Fibroblast of mammary gland (primary cell): ENCODE data around the gene PDE4B.

ENCODE experiments used
- DNase-seq: peaks from one replicate; pipeline ENCODE4 v3.0.0-alpha.2; 2010; ENCODE audit warnings: low read depth
- H3K4me3 ChIP-seq: 2 replicates; pipeline ENCODE4 v1.5.1; 2011; ENCODE audit warnings: low read depth, mild to moderate bottlenecking, low read length, moderate library complexity; ENCODE audit not compliant: control insufficient read depth
- CTCF ChIP-seq: conservative IDR thresholded peaks from 2 replicates; pipeline ENCODE4 v1.5.1; 2011; ENCODE audit warnings: low read depth, low read length, inconsistent platforms; ENCODE audit not compliant: control insufficient read depth, insufficient read depth

The PDE4B gene

DNA sequence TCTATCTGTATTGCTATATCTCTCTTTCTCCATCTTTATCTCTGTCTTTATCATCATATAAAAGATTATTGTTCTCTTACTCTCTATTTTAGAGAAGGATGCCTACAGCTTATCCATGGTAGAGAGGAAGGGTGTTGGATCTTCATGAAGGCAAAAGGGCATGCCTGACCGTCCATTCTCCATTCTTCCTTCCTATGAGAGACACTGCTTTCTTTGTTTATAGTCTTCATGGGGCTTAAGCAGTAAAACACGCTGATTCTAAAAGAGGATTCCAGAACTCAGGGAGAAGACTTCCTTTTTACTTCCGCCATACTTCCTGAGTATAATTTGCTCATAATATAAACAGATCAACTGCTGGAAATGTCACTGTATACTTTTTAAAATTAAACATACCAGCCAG, 44.0 kb downstream of the PDE4B start:
- no peak for TF ChIP-seq CTCF
- no peak overlapping the region for H3K4me3 ChIP-seq
- DNase-seq, result no peak

- DNase-seq, result no peak
- no peak overlapping the region for H3K4me3 ChIP-seq
- no peak for TF ChIP-seq CTCF
Observed at GRCh38 chr1:65840683-65841082, 48.0 kb downstream of the PDE4B start.

DNA sequence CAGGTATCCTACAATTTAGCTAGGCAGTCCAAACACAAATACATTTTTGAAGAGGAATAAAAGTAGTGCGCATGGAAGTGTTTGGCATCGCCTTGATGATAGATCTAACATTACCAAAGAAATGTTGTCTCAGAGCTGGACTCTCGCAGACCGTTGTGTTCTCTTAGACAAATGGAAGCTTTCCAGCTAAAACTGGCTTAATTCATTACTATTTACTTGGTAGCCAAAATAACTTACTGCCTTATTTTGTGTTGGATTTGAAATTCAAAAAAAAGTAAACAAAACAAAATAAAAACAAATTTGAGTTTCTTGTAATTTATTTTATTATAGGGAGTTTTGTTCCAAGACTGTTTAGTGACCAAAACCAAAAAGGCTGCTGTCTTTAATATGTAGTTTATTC, 51.6 kb downstream of the PDE4B start:
- H3K4me3 ChIP-seq, result no peak overlapping the region
- TF ChIP-seq CTCF, result no peak
- no peak for DNase-seq

DNA sequence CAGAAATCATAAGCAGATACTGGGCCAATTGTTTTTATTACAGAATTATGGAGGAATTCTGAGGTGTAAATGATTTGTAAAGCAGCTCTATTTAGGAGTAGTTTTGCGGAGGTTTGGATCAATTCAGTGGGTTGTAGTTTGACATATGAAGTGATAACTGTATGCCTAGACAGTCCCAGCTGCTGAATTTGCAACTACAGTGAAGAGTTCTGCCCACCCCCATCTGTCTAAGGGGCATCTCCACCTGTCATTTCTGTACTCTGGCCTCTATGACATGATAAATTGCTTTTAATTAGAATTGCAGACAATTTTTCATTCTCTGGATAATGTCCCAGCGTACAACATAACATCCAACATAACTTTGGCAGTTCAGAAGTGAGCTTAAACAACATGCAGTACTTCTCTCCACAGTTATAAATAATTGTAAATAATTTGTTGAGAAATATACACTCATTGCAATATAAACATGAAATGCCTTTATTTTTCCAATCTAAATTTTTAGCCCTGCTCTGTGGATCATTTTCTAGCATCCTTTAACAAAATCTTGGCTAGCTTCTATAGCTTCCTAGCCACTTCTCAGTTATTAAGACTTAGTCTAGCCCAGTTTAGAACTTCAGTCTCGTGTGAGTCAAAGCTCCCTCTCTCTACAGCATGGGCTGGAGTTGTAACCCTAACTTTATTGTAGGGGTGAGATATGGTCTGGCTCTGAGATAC, 52.3 kb downstream of the PDE4B start:
- no peak overlapping the region for H3K4me3 ChIP-seq
- no peak for DNase-seq
- TF ChIP-seq CTCF, result no peak

DNA sequence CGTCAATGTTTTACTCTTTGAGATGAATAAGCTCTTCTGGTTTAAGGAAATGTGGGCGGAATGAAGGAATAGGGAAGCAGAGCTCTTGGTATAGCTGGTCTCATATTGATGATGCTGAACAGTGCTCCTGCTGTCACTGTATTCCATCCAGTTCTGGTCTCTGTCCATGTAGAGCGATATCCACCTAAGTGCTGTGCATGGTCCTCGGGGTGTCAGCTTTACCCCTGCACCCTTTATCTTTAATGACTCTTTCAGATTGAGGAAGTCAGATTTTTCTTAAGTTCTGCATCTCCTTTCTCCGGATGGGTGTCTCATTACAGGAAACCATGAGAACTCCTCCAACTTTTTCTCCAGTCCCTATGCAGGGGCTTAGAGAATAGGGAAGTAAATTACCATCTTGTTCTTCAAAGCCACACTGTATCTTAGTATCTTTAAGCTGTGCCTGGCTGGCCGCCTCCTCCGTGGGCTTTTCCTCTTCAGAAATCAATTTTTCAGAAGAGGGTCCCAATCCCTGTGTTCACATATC, 52.9 kb downstream of the PDE4B start:
- no peak overlapping the region for H3K4me3 ChIP-seq
- TF ChIP-seq CTCF, result no peak
- DNase-seq, result no peak

GRCh38 chr1:65846866-65847265, 54.2 kb downstream of the PDE4B start:
- no peak overlapping the region for H3K4me3 ChIP-seq
- no peak for TF ChIP-seq CTCF
- peak; percentile 24 for DNase-seq
